B cell (primary cell): ENCODE results near the gene SLC6A6. TPM values are rescaled to one million over a fixed set of nuclear protein-coding genes. Genes with fewer than 3 reads are reported as not detected.

ENCODE experiments used
- ATAC-seq: fragments of 200-7000 bp; cut with Tn5 transposase; one replicate; pipeline ENCODE4 v1.10.0; 2021; ENCODE audit warnings: low read depth, mild to moderate bottlenecking, moderate number of reproducible peaks, moderate library complexity
- CTCF ChIA-PET: fragments of 350-600 bp; sonication (Branson Sonifier 250); formaldehyde crosslinking; loops from one replicate; lab custom pipeline; 2021; ENCODE audit warnings: antibody characterized with exemption, inconsistent platforms; lab: Charles Lee
- POLR2A ChIA-PET: fragments of 350-600 bp; sonication (Branson Sonifier 250); formaldehyde crosslinking; loops from one replicate; lab custom pipeline; 2021; ENCODE audit warnings: antibody characterized with exemption; lab: Charles Lee
- DNase-seq: peaks from one replicate; pipeline ENCODE4 v3.0.0; 2013
- H2AFZ ChIP-seq: 2 replicates; pipeline ENCODE4 v1.6.1; 2012; ENCODE audit warnings: mild to moderate bottlenecking, low read depth, low read length; ENCODE audit not compliant: insufficient read depth, poor library complexity, severe bottlenecking
- H3K27ac ChIP-seq, 2 donors: 1 replicate in 1 of 2; 2 replicates in 1 of 2; pipeline ENCODE4 v1.5.1; 2012 to 2013; ENCODE audit warnings: low read length in 2 of 2, mild to moderate bottlenecking in 2 of 2, moderate library complexity in 1 of 2
- H3K27me3 ChIP-seq, 4 experiments: fragments of 200-600 bp in 1 of 4; sonication (generic) in 1 of 4; replicated peaks in 1 of 4; 1 replicate in 2 of 4; 2 replicates in 2 of 4; pipeline versions ENCODE4 v1.6.1 to v1.7.0; 2013 to 2016; ENCODE audit warnings: low read length in 3 of 4, mild to moderate bottlenecking in 2 of 4, mixed read lengths in 1 of 4, moderate library complexity in 1 of 4; ENCODE audit not compliant: insufficient read depth in 4 of 4, control insufficient read depth in 3 of 4; ENCODE audit errors: control extremely low read depth in 1 of 4
- H3K36me3 ChIP-seq, 2 experiments: replicated peaks in 1 of 2; 1 replicate in 1 of 2; 2 replicates in 1 of 2; pipeline versions ENCODE4 v1.6.1 to v1.7.1; 2013; ENCODE audit warnings: low read length in 1 of 2; ENCODE audit not compliant: insufficient read depth in 2 of 2, control insufficient read depth in 1 of 2; ENCODE audit errors: control extremely low read depth in 1 of 2, extremely low read depth in 1 of 2
- H3K4me1 ChIP-seq, 2 donors: fragments of 200-600 bp in 1 of 2; sonication (generic) in 1 of 2; 1 replicate in 1 of 2; 2 replicates in 1 of 2; pipeline versions ENCODE4 v1.5.1 to v1.6.1; 2013 to 2017; ENCODE audit warnings: low read length in 2 of 2; ENCODE audit not compliant: control insufficient read depth in 2 of 2, insufficient read depth in 2 of 2
- H3K4me2 ChIP-seq: replicated peaks from 2 replicates; pipeline ENCODE3; 2012; ENCODE audit warnings: mild to moderate bottlenecking, low read depth, low read length; ENCODE audit not compliant: poor library complexity, severe bottlenecking
- H3K4me3 ChIP-seq, 5 experiments: fragments of 200-600 bp in 1 of 5; sonication (generic) in 1 of 5; 1 replicate in 3 of 5; 2 replicates in 2 of 5; pipeline versions ENCODE4 v1.5.1 to v1.7.0; 2011 to 2016; ENCODE audit warnings: low read length in 4 of 5, mild to moderate bottlenecking in 4 of 5, low read depth in 2 of 5, control low read depth in 1 of 5, moderate library complexity in 1 of 5; ENCODE audit not compliant: insufficient read depth in 1 of 5; ENCODE audit errors: control extremely low read depth in 1 of 5, extremely low read depth in 1 of 5
- H3K79me2 ChIP-seq: fragments of 200-600 bp; sonication (generic); one replicate; pipeline ENCODE4 v1.6.0; 2016; ENCODE audit warnings: low read length; ENCODE audit not compliant: control insufficient read depth, insufficient read depth
- H3K9ac ChIP-seq: fragments of 200-600 bp; sonication (generic); 2 replicates; pipeline ENCODE4 v1.6.1; 2017; ENCODE audit warnings: mild to moderate bottlenecking, low read length, moderate library complexity
- H3K9me3 ChIP-seq, 3 donors: one replicate each; pipeline versions ENCODE4 v1.6.1 to v1.7.1; 2013; ENCODE audit warnings: low read length in 2 of 3; ENCODE audit not compliant: control insufficient read depth in 2 of 3, insufficient read depth in 1 of 3; ENCODE audit errors: control extremely low read depth in 1 of 3
- H4K20me1 ChIP-seq: 2 replicates; pipeline ENCODE4 v1.6.0; 2012; ENCODE audit warnings: mild to moderate bottlenecking, low read length; ENCODE audit not compliant: insufficient read depth, control insufficient read depth, poor library complexity, severe bottlenecking
- H3K27ac Mint-ChIP-seq: one replicate; pipeline ENCODE4 v1.8.0; 2021; ENCODE audit warnings: mixed read lengths
- H3K27me3 Mint-ChIP-seq: one replicate; pipeline ENCODE4 v1.8.0; 2021; ENCODE audit warnings: mixed read lengths
- H3K4me1 Mint-ChIP-seq: one replicate; pipeline ENCODE4 v1.8.0; 2021; ENCODE audit warnings: mixed read lengths
- H3K4me3 Mint-ChIP-seq: one replicate; pipeline ENCODE4 v1.8.0; 2021; ENCODE audit warnings: mixed read lengths
- H3K9me3 Mint-ChIP-seq: one replicate; pipeline ENCODE4 v1.8.0; 2022; ENCODE audit warnings: mixed read lengths; ENCODE audit not compliant: insufficient read depth
- EZH2 ChIP-seq: IDR thresholded peaks from 2 replicates; pipeline ENCODE4 v1.6.1; 2012; ENCODE audit warnings: borderline replicate concordance, low read depth, mild to moderate bottlenecking, moderate library complexity, low read length; ENCODE audit not compliant: insufficient read depth, poor library complexity, severe bottlenecking
- WGBS: methylation state at CpG from one replicate; pipeline ENCODE4 v1.1.5; 2013; ENCODE audit warnings: missing lambda C conversion rate; ENCODE audit not compliant: insufficient coverage; 5-methylcytosine and 5-hydroxymethylcytosine counted together
- intact Hi-C: fragments of 100-400 bp; cut with micrococcal nuclease; formaldehyde crosslinking; loops from one replicate; pipeline ENCODE4 v1.10.0; 2022
- polyA plus RNA-seq: library from polyadenylated mRNA; depleted of rRNA; stranded (reverse); fragments of >200 nt; gene quantifications from 2 replicates; pipeline ENCODE4 v1.2.3, GENCODE V29; 2012
- total RNA-seq, 2 donors: library from RNA; stranded (reverse); fragments of 120-200 nt in 1 of 2; gene quantifications; 1 replicate in 1 of 2; 2 replicates in 1 of 2; pipeline versions ENCODE4 v1.2.3 to v1.2.4, GENCODE V29; 2013 to 2022
- TF ChIP-seq, protein P1 (sequence below): fragments of 200-600 bp; IDR thresholded peaks from one replicate; pipeline ENCODE4 v1.8.0; 2022; ENCODE audit warnings: antibody characterized with exemption, mild to moderate bottlenecking

SLC6A6 gene
- total and polyA plus RNA-seq, 2 donors (not counting 1 experiment from before 2014, with no cell fraction given): 34.2 to 48.7 TPM

DNA sequence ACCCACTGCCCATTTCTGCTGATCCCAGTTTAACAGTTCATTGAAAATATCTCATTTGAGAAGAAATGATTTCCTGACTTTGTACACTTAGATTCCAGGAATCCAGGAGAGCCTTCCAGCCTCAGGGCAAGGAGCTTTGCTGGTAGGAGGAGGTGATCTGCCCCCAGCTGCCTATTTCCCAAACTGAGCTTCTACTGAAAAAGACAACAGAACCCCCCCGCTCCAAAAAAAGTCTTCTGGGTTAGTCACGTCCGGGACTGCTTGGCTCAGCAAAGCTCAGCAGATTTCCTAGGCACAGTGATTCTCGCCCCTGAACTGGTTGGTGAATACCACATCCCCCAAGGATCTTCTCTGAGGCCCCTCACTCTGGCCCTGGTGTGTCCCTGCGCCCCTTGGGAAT is 13.1 kb downstream of the SLC6A6 start:
- H3K27ac Mint-ChIP-seq: no peak overlapping the region
- 84% methylated on average over 5 of the region's 5 CpGs for WGBS
- H3K9me3 ChIP-seq: no peaks in the 10 kb centered on the region
- H3K36me3 ChIP-seq: peaks cover 4 to 24% of the 10 kb centered on the region in 2 experiments
- peaks cover 44% of the 10 kb centered on the region for H4K20me1 ChIP-seq
- DNase-seq (no peak), ATAC-seq (no peak)
- peaks cover 37% of the 10 kb centered on the region for H3K4me1 Mint-ChIP-seq
- H3K27me3 Mint-ChIP-seq: no peaks in the 10 kb centered on the region
- no peak overlapping the region for H3K27ac ChIP-seq
- H3K4me1 ChIP-seq: peaks cover 11 to 29% of the 10 kb centered on the region in 2 donors
- ChIA-PET CTCF (no interaction called here), POLR2A (no interaction called here)
- no peak overlapping the region for H3K9ac ChIP-seq
- no peaks in the 10 kb centered on the region for H3K27me3 ChIP-seq
- H3K4me2 ChIP-seq: no peak overlapping the region
- peaks cover 81% of the 10 kb centered on the region for H3K79me2 ChIP-seq
- H3K4me3 ChIP-seq: no peak overlapping the region
- no peak overlapping the region for H2AFZ ChIP-seq
- H3K9me3 Mint-ChIP-seq: no peaks in the 10 kb centered on the region
- TF ChIP-seq EZH2: no peak
- TF ChIP-seq, protein P1, sequence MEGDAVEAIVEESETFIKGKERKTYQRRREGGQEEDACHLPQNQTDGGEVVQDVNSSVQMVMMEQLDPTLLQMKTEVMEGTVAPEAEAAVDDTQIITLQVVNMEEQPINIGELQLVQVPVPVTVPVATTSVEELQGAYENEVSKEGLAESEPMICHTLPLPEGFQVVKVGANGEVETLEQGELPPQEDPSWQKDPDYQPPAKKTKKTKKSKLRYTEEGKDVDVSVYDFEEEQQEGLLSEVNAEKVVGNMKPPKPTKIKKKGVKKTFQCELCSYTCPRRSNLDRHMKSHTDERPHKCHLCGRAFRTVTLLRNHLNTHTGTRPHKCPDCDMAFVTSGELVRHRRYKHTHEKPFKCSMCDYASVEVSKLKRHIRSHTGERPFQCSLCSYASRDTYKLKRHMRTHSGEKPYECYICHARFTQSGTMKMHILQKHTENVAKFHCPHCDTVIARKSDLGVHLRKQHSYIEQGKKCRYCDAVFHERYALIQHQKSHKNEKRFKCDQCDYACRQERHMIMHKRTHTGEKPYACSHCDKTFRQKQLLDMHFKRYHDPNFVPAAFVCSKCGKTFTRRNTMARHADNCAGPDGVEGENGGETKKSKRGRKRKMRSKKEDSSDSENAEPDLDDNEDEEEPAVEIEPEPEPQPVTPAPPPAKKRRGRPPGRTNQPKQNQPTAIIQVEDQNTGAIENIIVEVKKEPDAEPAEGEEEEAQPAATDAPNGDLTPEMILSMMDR: no peak
- no peak overlapping the region for H3K4me3 Mint-ChIP-seq
- intact Hi-C loops: no loop called here

DNA sequence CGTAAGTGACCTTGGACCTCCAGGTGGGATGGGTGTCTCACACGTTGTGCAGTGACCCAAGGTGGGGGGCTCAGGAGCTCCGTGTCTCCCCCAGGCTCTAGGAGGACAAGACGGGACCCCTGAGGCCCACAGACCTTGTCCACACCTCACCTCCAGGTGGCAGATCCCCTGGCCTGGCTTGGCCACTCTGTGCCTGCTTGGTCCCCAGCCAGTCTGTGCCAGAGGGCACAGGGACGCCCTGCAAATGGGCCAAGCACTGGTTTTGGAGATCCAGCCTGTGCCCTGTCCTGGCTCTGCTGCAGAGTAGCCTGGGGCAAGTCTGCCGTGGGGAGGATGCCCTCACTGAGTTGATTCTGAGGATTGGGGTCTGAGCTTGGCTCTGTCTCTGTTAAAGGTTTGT is 14.0 kb downstream of the SLC6A6 start:
- no peak for TF ChIP-seq EZH2
- TF ChIP-seq, protein P1: no peak
- Histone ChIP-seq H3K27ac (no peak overlapping the region), H3K4me1 (peaks cover 11 to 25% of the 10 kb centered on the region in 2 donors), H3K4me2 (no peak overlapping the region), H3K27me3 (no peaks in the 10 kb centered on the region), H3K9me3 (no peaks in the 10 kb centered on the region), H4K20me1 (peaks cover 36% of the 10 kb centered on the region), H3K36me3 (peaks cover 0 to 19% of the 10 kb centered on the region in 2 experiments), H2AFZ (no peak overlapping the region), H3K79me2 (peaks cover 80% of the 10 kb centered on the region), H3K9ac (no peak overlapping the region), H3K4me3 (no peak overlapping the region)
- H3K4me1 Mint-ChIP-seq: peaks cover 29% of the 10 kb centered on the region
- ChIA-PET POLR2A (no interaction called here), CTCF (no interaction called here)
- no peaks in the 10 kb centered on the region for H3K9me3 Mint-ChIP-seq
- H3K4me3 Mint-ChIP-seq: no peak overlapping the region
- no peaks in the 10 kb centered on the region for H3K27me3 Mint-ChIP-seq
- no peak overlapping the region for H3K27ac Mint-ChIP-seq
- WGBS: 94% methylated on average over 6 of the region's 6 CpGs
- DNase-seq: no peak
- ATAC-seq: no peak
- intact Hi-C loops: no loop called here
